H9 (cell line): ENCODE data around the gene OR11H7. TPM values are rescaled to one million over a fixed set of nuclear protein-coding genes. Genes with fewer than 3 reads are reported as not detected.

ENCODE experiments used
- DNase-seq: peaks from one replicate; pipeline ENCODE4 v3.0.0-alpha.2; 2017
- H2AFZ ChIP-seq: one replicate; pipeline ENCODE4 v1.6.1; 2013; ENCODE audit warnings: mild to moderate bottlenecking, low read length, control low read depth, moderate library complexity
- H2AK5ac ChIP-seq: 2 replicates; pipeline ENCODE4 v1.6.1; 2013; ENCODE audit warnings: low read length, control low read depth, mixed read lengths; ENCODE audit not compliant: insufficient read length
- H2BK120ac ChIP-seq: one replicate; pipeline ENCODE4 v1.6.1; 2013; ENCODE audit warnings: low read depth, mild to moderate bottlenecking, low read length, control low read depth, inconsistent platforms; ENCODE audit not compliant: poor library complexity, severe bottlenecking
- H2BK12ac ChIP-seq: 2 replicates; pipeline ENCODE4 v1.6.1; 2013; ENCODE audit warnings: low read length, control low read depth, mixed read lengths, low read depth; ENCODE audit not compliant: insufficient read length
- H2BK15ac ChIP-seq: 2 replicates; pipeline ENCODE4 v1.6.1; 2013; ENCODE audit warnings: low read depth, low read length, control low read depth
- H2BK20ac ChIP-seq: one replicate; pipeline ENCODE4 v1.6.1; 2013; ENCODE audit warnings: low read depth, mild to moderate bottlenecking, low read length, control low read depth, inconsistent platforms; ENCODE audit not compliant: poor library complexity, severe bottlenecking
- H2BK5ac ChIP-seq: 2 replicates; pipeline ENCODE4 v1.6.1; 2013; ENCODE audit warnings: low read length, control low read depth, mixed read lengths; ENCODE audit not compliant: insufficient read length
- H3K14ac ChIP-seq: 2 replicates; pipeline ENCODE4 v1.6.1; 2013; ENCODE audit warnings: low read length, control low read depth; ENCODE audit not compliant: insufficient read depth
- H3K18ac ChIP-seq: 2 replicates; pipeline ENCODE4 v1.6.1; 2013; ENCODE audit warnings: low read depth, mild to moderate bottlenecking, mixed read lengths, low read length, control low read depth; ENCODE audit not compliant: insufficient read length
- H3K23ac ChIP-seq: 2 replicates; pipeline ENCODE4 v1.6.1; 2013; ENCODE audit warnings: low read length, control low read depth, mixed read lengths, low read depth; ENCODE audit not compliant: insufficient read length
- H3K23me2 ChIP-seq: 2 replicates; pipeline ENCODE4 v1.6.1; 2013; ENCODE audit warnings: low read depth, mild to moderate bottlenecking, mixed read lengths, low read length, control low read depth; ENCODE audit not compliant: insufficient read length, poor library complexity, severe bottlenecking
- H3K27ac ChIP-seq: 2 replicates; pipeline ENCODE4 v1.5.1; 2013; ENCODE audit warnings: low read length, control low read depth, mixed read lengths, low read depth; ENCODE audit not compliant: insufficient read length
- H3K27me3 ChIP-seq: 2 replicates; pipeline ENCODE4 v1.6.1; 2013; ENCODE audit warnings: low read length, control low read depth, inconsistent platforms; ENCODE audit not compliant: insufficient read depth
- H3K4ac ChIP-seq: 2 replicates; pipeline ENCODE4 v1.6.1; 2013; ENCODE audit warnings: low read depth, mild to moderate bottlenecking, control low read depth, inconsistent platforms, low read length, moderate library complexity
- H3K4me1 ChIP-seq: 2 replicates; pipeline ENCODE4 v1.6.1; 2013; ENCODE audit warnings: low read length, control low read depth, inconsistent platforms; ENCODE audit not compliant: insufficient read depth
- H3K4me2 ChIP-seq: 2 replicates; pipeline ENCODE4 v1.6.1; 2013; ENCODE audit warnings: low read length, control low read depth, mixed read lengths; ENCODE audit not compliant: insufficient read length, insufficient read depth
- H3K56ac ChIP-seq: 2 replicates; pipeline ENCODE4 v1.6.1; 2013; ENCODE audit warnings: low read depth, mild to moderate bottlenecking, mixed read lengths, low read length, control low read depth; ENCODE audit not compliant: insufficient read length
- H3K79me1 ChIP-seq: 2 replicates; pipeline ENCODE4 v1.6.1; 2013; ENCODE audit warnings: low read depth, mild to moderate bottlenecking, moderate library complexity, low read length, control low read depth, inconsistent platforms; ENCODE audit not compliant: insufficient read depth, poor library complexity, severe bottlenecking
- H3K79me2 ChIP-seq: 2 replicates; pipeline ENCODE4 v1.6.1; 2013; ENCODE audit warnings: low read length, control low read depth, inconsistent platforms; ENCODE audit not compliant: insufficient read depth
- H3K9ac ChIP-seq: 2 replicates; pipeline ENCODE4 v1.6.1; 2013; ENCODE audit warnings: low read length, control low read depth, mixed read lengths; ENCODE audit not compliant: insufficient read length; ENCODE audit errors: extremely low read depth
- H3K9me3 ChIP-seq: one replicate; pipeline ENCODE4 v1.6.1; 2013; ENCODE audit warnings: low read depth, low read length, inconsistent platforms; ENCODE audit not compliant: control insufficient read depth
- H3T11ph ChIP-seq: one replicate; pipeline ENCODE4 v1.6.1; 2013; ENCODE audit warnings: mild to moderate bottlenecking, low read length, control low read depth, inconsistent platforms
- H4K20me1 ChIP-seq: one replicate; pipeline ENCODE4 v1.6.1; 2013; ENCODE audit not compliant: control insufficient read depth, insufficient read length, insufficient read depth
- H4K5ac ChIP-seq: 2 replicates; pipeline ENCODE4 v1.6.1; 2013; ENCODE audit warnings: low read depth, mild to moderate bottlenecking, mixed read lengths, low read length, control low read depth; ENCODE audit not compliant: insufficient read length
- H4K8ac ChIP-seq: replicated peaks from 2 replicates; pipeline ENCODE4 v1.6.1; 2013; ENCODE audit warnings: low read length, control low read depth, mixed read lengths, low read depth; ENCODE audit not compliant: insufficient read length
- H4K91ac ChIP-seq: 2 replicates; pipeline ENCODE4 v1.6.1; 2013; ENCODE audit warnings: low read depth, mild to moderate bottlenecking, moderate library complexity, mixed read lengths, low read length, control low read depth; ENCODE audit not compliant: insufficient read length
- H3K27ac Mint-ChIP-seq, 3 experiments: 2 replicates in 2 of 3; 3 replicates in 1 of 3; pipeline ENCODE4 v1.8.0; 2020 to 2021; ENCODE audit warnings: mixed read lengths in 3 of 3, mild to moderate bottlenecking in 1 of 3, moderate library complexity in 1 of 3
- H3K27me3 Mint-ChIP-seq: 2 replicates; pipeline ENCODE4 v1.8.0; 2021; ENCODE audit warnings: low read depth, mild to moderate bottlenecking, moderate library complexity, mixed read lengths
- H3K36me3 Mint-ChIP-seq, 3 experiments: 2 replicates in 2 of 3; 3 replicates in 1 of 3; pipeline ENCODE4 v1.8.0; 2020 to 2021; ENCODE audit warnings: low read depth in 3 of 3, mixed read lengths in 3 of 3; ENCODE audit not compliant: insufficient read depth in 1 of 3
- H3K4me1 Mint-ChIP-seq, 2 experiments: 2 replicates each; pipeline ENCODE4 v1.8.0; 2020; ENCODE audit warnings: mixed read lengths in 2 of 2
- H3K4me3 Mint-ChIP-seq, 2 experiments: 2 replicates in 1 of 2; 3 replicates in 1 of 2; pipeline ENCODE4 v1.8.0; 2020 to 2021; ENCODE audit warnings: mild to moderate bottlenecking in 2 of 2, mixed read lengths in 2 of 2, moderate library complexity in 1 of 2
- H3K9me3 Mint-ChIP-seq, 2 experiments: 2 replicates in 1 of 2; 3 replicates in 1 of 2; pipeline ENCODE4 v1.8.0; 2020; ENCODE audit warnings: mild to moderate bottlenecking in 2 of 2, mixed read lengths in 2 of 2, moderate library complexity in 1 of 2
- WGBS: extraction: QIAGEN DNeasy Blood & Tissue Kit; methylation state at CpG from one replicate; pipeline ENCODE4 v1.1.7; 2013; ENCODE audit warnings: missing lambda C conversion rate, low lambda C conversion rate, mixed read lengths; ENCODE audit not compliant: insufficient read length; ENCODE audit errors: extremely low coverage; 5-methylcytosine and 5-hydroxymethylcytosine counted together
- total RNA-seq: library from RNA; stranded (reverse); gene quantifications from 2 replicates; pipeline ENCODE4 v1.2.1, GENCODE V29; 2021
- TF ChIP-seq, protein P1 (sequence below): fragments of 200-600 bp; sonication (generic); conservative IDR thresholded peaks from 3 replicates; pipeline ENCODE4 v1.8.0; 2021; ENCODE audit warnings: antibody characterized with exemption, mild to moderate bottlenecking

The OR11H7 gene
- total RNA-seq, 1 experiment from 2014 or later: not detected

DNA sequence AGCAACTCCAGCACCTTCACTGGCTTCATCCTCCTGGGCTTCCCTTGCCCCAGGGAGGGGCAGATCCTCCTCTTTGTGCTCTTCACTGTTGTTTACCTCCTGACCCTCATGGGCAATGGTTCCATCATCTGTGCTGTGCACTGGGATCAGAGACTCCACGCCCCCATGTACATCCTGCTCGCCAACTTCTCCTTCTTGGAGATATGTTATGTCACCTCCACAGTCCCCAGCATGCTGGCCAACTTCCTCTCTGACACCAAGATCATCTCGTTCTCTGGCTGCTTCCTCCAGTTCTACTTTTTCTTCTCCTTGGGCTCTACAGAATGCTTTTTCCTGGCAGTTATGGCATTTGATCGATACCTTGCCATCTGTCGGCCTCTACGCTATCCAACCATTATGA, 31.3 kb upstream of the OR11H7 start:
- Mint-ChIP-seq H3K4me3 (no peak overlapping the region), H3K27ac (no peak overlapping the region), H3K36me3 (peaks cover 8 to 37% (median 13%) of the 10 kb centered on the region in 3 experiments; a peak in 4 of 7 replicates), H3K27me3 (no peaks in the 10 kb centered on the region), H3K4me1 (no peaks in the 10 kb centered on the region), H3K9me3 (peaks cover 83 to 85% of the 10 kb centered on the region in 2 experiments)
- no peak overlapping the region for H3K14ac ChIP-seq
- no peak overlapping the region for H4K8ac ChIP-seq
- no peak overlapping the region for H2BK15ac ChIP-seq
- H3K18ac ChIP-seq: no peak overlapping the region
- peaks cover 85% of the 10 kb centered on the region for H3K9me3 ChIP-seq
- no peak overlapping the region for H2AFZ ChIP-seq
- no peak overlapping the region for H3K9ac ChIP-seq
- TF ChIP-seq, protein P1, sequence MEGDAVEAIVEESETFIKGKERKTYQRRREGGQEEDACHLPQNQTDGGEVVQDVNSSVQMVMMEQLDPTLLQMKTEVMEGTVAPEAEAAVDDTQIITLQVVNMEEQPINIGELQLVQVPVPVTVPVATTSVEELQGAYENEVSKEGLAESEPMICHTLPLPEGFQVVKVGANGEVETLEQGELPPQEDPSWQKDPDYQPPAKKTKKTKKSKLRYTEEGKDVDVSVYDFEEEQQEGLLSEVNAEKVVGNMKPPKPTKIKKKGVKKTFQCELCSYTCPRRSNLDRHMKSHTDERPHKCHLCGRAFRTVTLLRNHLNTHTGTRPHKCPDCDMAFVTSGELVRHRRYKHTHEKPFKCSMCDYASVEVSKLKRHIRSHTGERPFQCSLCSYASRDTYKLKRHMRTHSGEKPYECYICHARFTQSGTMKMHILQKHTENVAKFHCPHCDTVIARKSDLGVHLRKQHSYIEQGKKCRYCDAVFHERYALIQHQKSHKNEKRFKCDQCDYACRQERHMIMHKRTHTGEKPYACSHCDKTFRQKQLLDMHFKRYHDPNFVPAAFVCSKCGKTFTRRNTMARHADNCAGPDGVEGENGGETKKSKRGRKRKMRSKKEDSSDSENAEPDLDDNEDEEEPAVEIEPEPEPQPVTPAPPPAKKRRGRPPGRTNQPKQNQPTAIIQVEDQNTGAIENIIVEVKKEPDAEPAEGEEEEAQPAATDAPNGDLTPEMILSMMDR: no peak
- no peak overlapping the region for H3K27ac ChIP-seq
- H3K23ac ChIP-seq: no peak overlapping the region
- no peak for DNase-seq
- H3K27me3 ChIP-seq: no peaks in the 10 kb centered on the region
- no peak overlapping the region for H3T11ph ChIP-seq
- no peak overlapping the region for H3K56ac ChIP-seq
- no peaks in the 10 kb centered on the region for H4K20me1 ChIP-seq
- no peak overlapping the region for H4K91ac ChIP-seq
- H2BK5ac ChIP-seq: no peak overlapping the region
- H2BK120ac ChIP-seq: no peak overlapping the region
- no peak overlapping the region for H2BK20ac ChIP-seq
- WGBS: no CpG with 5 or more reads among the region's 6 CpGs
- no peak overlapping the region for H2AK5ac ChIP-seq
- H4K5ac ChIP-seq: no peak overlapping the region
- H3K4me2 ChIP-seq: no peak overlapping the region
- H3K23me2 ChIP-seq: no peaks in the 10 kb centered on the region
- H3K79me2 ChIP-seq: no peaks in the 10 kb centered on the region
- H3K79me1 ChIP-seq: no peaks in the 10 kb centered on the region
- no peak overlapping the region for H2BK12ac ChIP-seq
- no peak overlapping the region for H3K4ac ChIP-seq
- H3K4me1 ChIP-seq: no peaks in the 10 kb centered on the region
